Vagina (tissue), 2 donors: ENCODE measurements around the gene PLEKHA4. TPM values are rescaled to one million over a fixed set of nuclear protein-coding genes. Genes with fewer than 3 reads are reported as not detected.
"Not testable (repeated sequence)": the region's sequence is repeated elsewhere in the genome, so short reads cannot be mapped to it uniquely, and the experiment has no call there.

Experiments used
- DNase-seq, 2 donors: peaks; one replicate each; pipeline ENCODE4 v3.0.0-alpha.2; 2017; ENCODE audit errors: extremely low spot score in 2 of 2
- H3K27ac ChIP-seq: fragments of 200-600 bp; sonication (generic); one replicate; pipeline ENCODE4 v1.5.1; 2019
- H3K27me3 ChIP-seq: fragments of 200-600 bp; sonication (generic); one replicate; pipeline ENCODE4 v1.5.1; 2019
- H3K36me3 ChIP-seq, 2 donors: fragments of 200-600 bp; sonication (generic); one replicate each; pipeline ENCODE4 v1.5.1; 2017 to 2019
- H3K4me1 ChIP-seq: fragments of 200-600 bp; sonication (generic); one replicate; pipeline ENCODE4 v1.5.1; 2019
- H3K4me3 ChIP-seq, 2 donors: fragments of 200-600 bp; sonication (generic); 1 replicate in 1 of 2; 2 replicates in 1 of 2; pipeline ENCODE4 v1.5.1; 2016 to 2019
- H3K9me3 ChIP-seq: fragments of 200-600 bp; sonication (generic); one replicate; pipeline ENCODE4 v1.5.1; 2019
- CTCF ChIP-seq, 3 experiments: fragments of 450-650 bp in 2 of 3; fragments of 200-600 bp in 1 of 3; sonication (generic) in 1 of 3; IDR thresholded peaks; one replicate each; pipeline ENCODE4 v1.5.1; 2017 to 2019; ENCODE audit warnings: antibody characterized with exemption in 3 of 3, mild to moderate bottlenecking in 2 of 3, moderate library complexity in 2 of 3
- POLR2A ChIP-seq, 2 donors: fragments of 450-650 bp; IDR thresholded peaks; one replicate each; pipeline ENCODE4 v1.6.1; 2017; ENCODE audit warnings: antibody characterized with exemption in 2 of 2, mild to moderate bottlenecking in 2 of 2, moderate library complexity in 2 of 2
- POLR2AphosphoS5 ChIP-seq, 2 donors: sonication (generic); formaldehyde crosslinking; IDR thresholded peaks; one replicate each; pipeline ENCODE4 v1.9.0; 2017; ENCODE audit warnings: antibody characterized with exemption in 2 of 2, mild to moderate bottlenecking in 2 of 2, low read depth in 1 of 2; ENCODE audit not compliant: insufficient read depth in 1 of 2
- intact Hi-C: fragments of 100-400 bp; cut with DNase I; formaldehyde crosslinking; loops from one replicate; pipeline ENCODE4 v1.15.1; 2023
- total RNA-seq: library from RNA; depleted of rRNA; stranded (reverse); fragments of >200 nt; gene quantifications from one replicate; pipeline ENCODE4 v1.2.3, GENCODE V29; 2016

PLEKHA4 gene
- total RNA-seq, 1 donor from 2014 or later, result 37.1 TPM

- Histone ChIP-seq H3K4me3 (peak overlapping the region; percentile 88 to 99), H3K27me3 (no peaks in the 10 kb centered on the region), H3K36me3 (peaks cover 0 to 22% of the 10 kb centered on the region in 2 donors), H3K9me3 (no peaks in the 10 kb centered on the region), H3K4me1 (peaks cover 40% of the 10 kb centered on the region), H3K27ac (peak overlapping the region; percentile 100)
- peak in 1 of 2 donors; percentile 95 for DNase-seq
- TF ChIP-seq POLR2A (IDR thresholded peaks at IDR 0.05) (peak in 1 of 2 donors; percentile 55), POLR2AphosphoS5 (IDR thresholded peaks at IDR 0.05; ENCODE audit: insufficient read depth in 1 of 2, low read depth in 1 of 2) (peak; percentile 72 to 98), CTCF (IDR thresholded peaks at IDR 0.05) (peak in 1 of 3 experiments; percentile 8)
- intact Hi-C loops, result loop anchor here (5.0 to 10.0 kb wide), 2 partner anchors 92 to 1841 kb away; partner anchors contain the start of gene FTL
These were observed 4.6 kb upstream of the PLEKHA4 start for GRCh38 chr19:48872884-48873475.

DNA sequence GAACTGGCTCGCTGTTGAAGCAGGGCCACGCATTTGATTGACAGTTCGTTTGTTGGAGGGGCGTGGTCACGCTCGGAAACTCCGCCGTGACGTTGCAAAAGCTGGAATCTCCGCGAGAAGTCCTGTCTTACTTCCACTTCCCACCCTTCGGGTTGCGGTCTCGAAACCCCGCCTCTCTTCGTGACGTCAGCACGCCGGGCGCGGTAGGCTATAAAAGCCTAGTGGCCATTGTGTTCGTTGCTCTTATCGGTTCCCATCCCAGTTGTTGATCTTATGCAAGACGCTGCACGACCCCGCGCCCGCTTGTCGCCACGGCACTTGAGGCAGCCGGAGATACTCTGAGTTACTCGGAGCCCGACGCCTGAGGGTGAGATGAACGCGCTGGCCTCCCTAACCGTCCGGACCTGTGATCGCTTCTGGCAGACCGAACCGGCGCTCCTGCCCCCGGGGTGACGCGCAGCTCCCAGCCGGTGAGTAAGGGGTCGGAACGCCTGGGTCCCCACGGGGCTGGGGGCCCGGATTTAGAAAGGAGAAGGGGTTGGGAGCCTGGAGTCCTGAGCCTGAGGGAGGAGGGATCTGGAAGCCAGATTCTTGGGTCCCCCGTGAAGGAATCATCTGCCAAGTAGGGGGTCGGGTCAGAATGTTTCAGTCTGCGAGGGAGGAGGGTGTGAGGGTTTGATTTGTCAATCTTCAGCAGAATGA lies 3.9 kb upstream of the PLEKHA4 start, which contains the start of gene PPP1R15A:
Gene PPP1R15A, plus strand, starts transcription at position 240 of the 702 bp plus-strand sequence. CDS start 813 bp downstream, outside the sequence.
- TF ChIP-seq CTCF (IDR thresholded peaks at IDR 0.05) (peak in 1 of 3 experiments; percentile 49), POLR2AphosphoS5 (IDR thresholded peaks at IDR 0.05; ENCODE audit: insufficient read depth in 1 of 2, low read depth in 1 of 2) (peak; percentile 99 to 100), POLR2A (IDR thresholded peaks at IDR 0.05) (peak in 1 of 2 donors; percentile 99)
- intact Hi-C loops, result loop anchor here (5.0 to 10.0 kb wide), 2 partner anchors 92 to 1840 kb away; partner anchors contain the start of gene FTL
- peaks cover 43% of the 10 kb centered on the region for H3K4me1 ChIP-seq
- H3K4me3 ChIP-seq, result peak within 1 kb of the TSS; percentile 88 to 99
- H3K36me3 ChIP-seq, result peaks cover 0 to 16% of the 10 kb centered on the region in 2 donors
- peak within 1 kb of the TSS; percentile 100 for H3K27ac ChIP-seq
- peak; percentile 100 for DNase-seq
- no peaks in the 10 kb centered on the region for H3K9me3 ChIP-seq
- no peaks in the 10 kb centered on the region for H3K27me3 ChIP-seq

GRCh38 chr19:48871471-48872181 lies 3.2 kb upstream of the PLEKHA4 start:
- H3K36me3 ChIP-seq, result peaks cover 0 to 15% of the 10 kb centered on the region in 2 donors
- not testable (repeated sequence) for H3K27me3 ChIP-seq, H3K9me3 ChIP-seq, DNase-seq
- intact Hi-C loops, result loop anchor here (5.0 to 10.0 kb wide), 2 partner anchors 93 to 1839 kb away; partner anchors contain the start of gene FTL
- H3K27ac ChIP-seq, result peak overlapping the region; percentile 100
- peak overlapping the region in 1 of 2 donors; percentile 88 for H3K4me3 ChIP-seq
- peaks cover 50% of the 10 kb centered on the region for H3K4me1 ChIP-seq

DNA sequence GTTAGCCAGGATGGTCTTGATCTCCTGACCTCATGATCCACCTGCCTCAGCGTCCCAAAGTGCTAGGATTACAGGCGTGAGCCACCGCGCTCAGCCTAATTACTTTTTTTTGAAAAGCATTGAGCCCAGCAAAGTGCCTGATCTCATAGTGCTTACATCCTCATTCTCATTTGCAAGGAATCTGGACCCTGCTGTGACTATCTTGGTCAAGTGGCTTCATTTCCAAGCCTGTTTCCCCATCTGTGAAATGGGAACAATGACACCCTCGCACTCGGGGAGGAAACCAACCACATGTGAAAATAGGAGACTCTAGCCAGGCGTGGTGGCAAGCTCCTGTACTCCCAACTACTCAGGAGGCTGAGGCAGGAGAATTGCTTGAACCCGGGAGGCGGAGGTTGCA lies 1.6 kb upstream of the PLEKHA4 start:
- intact Hi-C loops, result loop anchor here (5.0 to 10.0 kb wide), 2 partner anchors 95 to 1838 kb away; partner anchors contain the start of gene FTL
- H3K4me3 ChIP-seq, result no peak overlapping the region
- no peaks in the 10 kb centered on the region for H3K27me3 ChIP-seq
- no peak for TF ChIP-seq POLR2AphosphoS5 (IDR thresholded peaks at IDR 0.05; ENCODE audit: insufficient read depth in 1 of 2, low read depth in 1 of 2)
- TF ChIP-seq CTCF (IDR thresholded peaks at IDR 0.05), result no peak
- no peak for TF ChIP-seq POLR2A (IDR thresholded peaks at IDR 0.05)
- peaks cover 41% of the 10 kb centered on the region for H3K4me1 ChIP-seq
- H3K36me3 ChIP-seq, result peaks cover 0 to 7% of the 10 kb centered on the region in 2 donors
- no peak for DNase-seq
- H3K27ac ChIP-seq, result no peak overlapping the region
- H3K9me3 ChIP-seq, result no peaks in the 10 kb centered on the region

DNA sequence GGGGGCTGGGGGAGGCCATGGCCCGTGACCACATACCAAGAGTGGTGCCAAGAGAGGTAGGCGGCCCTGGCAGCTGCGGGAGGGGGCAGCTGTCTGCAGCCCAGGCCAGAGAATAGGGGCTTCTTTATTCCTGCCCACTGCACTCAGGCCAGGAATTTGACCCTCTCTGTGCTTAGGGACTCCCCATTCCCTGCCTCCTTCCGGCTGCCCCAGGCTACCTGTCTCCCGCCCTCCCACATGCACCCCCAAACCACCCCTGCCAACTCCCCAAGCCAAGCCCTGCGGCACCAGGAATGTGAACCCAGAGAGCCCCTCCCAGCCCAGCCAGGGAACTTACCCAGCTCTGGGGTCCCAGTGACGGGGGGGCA lies 687 bp downstream of the PLEKHA4 start:
- Histone ChIP-seq H3K4me3 (peak overlapping the region; percentile 32 to 51), H3K36me3 (no peaks in the 10 kb centered on the region), H3K9me3 (no peaks in the 10 kb centered on the region), H3K27ac (peak overlapping the region; percentile 94), H3K27me3 (no peaks in the 10 kb centered on the region), H3K4me1 (peaks cover 21% of the 10 kb centered on the region)
- intact Hi-C loops, result no loop called here
- DNase-seq, result no peak
- no peak for TF ChIP-seq POLR2A (IDR thresholded peaks at IDR 0.05)
- TF ChIP-seq CTCF (IDR thresholded peaks at IDR 0.05), result no peak
- no peak for TF ChIP-seq POLR2AphosphoS5 (IDR thresholded peaks at IDR 0.05; ENCODE audit: insufficient read depth in 1 of 2, low read depth in 1 of 2)
